Thoracic aorta (tissue), 2 donors: ENCODE data around the gene C1QTNF6. TPM values are rescaled to one million over a fixed set of nuclear protein-coding genes. Genes with fewer than 3 reads are reported as not detected.

ENCODE experiments used
- ATAC-seq: fragments of 150-250 bp; one replicate; pipeline ENCODE4 v1.8.0; 2017; ENCODE audit warnings: low read depth; ENCODE audit not compliant: insufficient number of reproducible peaks, low FRiP score
- DNase-seq: peaks from one replicate; pipeline ENCODE4 v3.0.0-alpha.2; 2020; ENCODE audit warnings: low spot score
- H3K27ac ChIP-seq, 2 donors: fragments of 200-600 bp; sonication (generic); 1 replicate in 1 of 2; 2 replicates in 1 of 2; pipeline ENCODE4 v1.5.1; 2016; ENCODE audit warnings: mild to moderate bottlenecking in 2 of 2, moderate library complexity in 2 of 2
- H3K27me3 ChIP-seq: fragments of 200-600 bp; sonication (generic); replicated peaks from 2 replicates; pipeline ENCODE4 v1.6.0; 2016; ENCODE audit warnings: mild to moderate bottlenecking; ENCODE audit not compliant: insufficient read depth
- H3K36me3 ChIP-seq: fragments of 200-600 bp; sonication (generic); one replicate; pipeline ENCODE4 v1.5.1; 2016
- H3K4me1 ChIP-seq, 2 donors: fragments of 200-600 bp; sonication (generic); 1 replicate in 1 of 2; 2 replicates in 1 of 2; pipeline versions ENCODE4 v1.5.1 to v1.6.0; 2016; ENCODE audit warnings: low read depth in 2 of 2, mild to moderate bottlenecking in 1 of 2; ENCODE audit not compliant: control insufficient read depth in 1 of 2
- H3K4me3 ChIP-seq: fragments of 200-600 bp; sonication (generic); 2 replicates; pipeline ENCODE4 v1.5.1; 2016; ENCODE audit warnings: mild to moderate bottlenecking
- H3K9me3 ChIP-seq: fragments of 200-600 bp; sonication (generic); 2 replicates; pipeline ENCODE4 v1.5.1; 2016
- total RNA-seq, 2 donors: library from RNA; depleted of rRNA; stranded (reverse); fragments of >200 nt; gene quantifications; one replicate each; pipeline versions ENCODE4 v1.1.0 to v1.2.3, GENCODE V29; 2016
- TF ChIP-seq, protein P1 (sequence below): fragments of 200-600 bp; sonication (generic); IDR thresholded peaks from one replicate; pipeline ENCODE4 v1.5.1; 2019; ENCODE audit warnings: antibody characterized with exemption

The C1QTNF6 gene
- total RNA-seq, 2 donors from 2014 or later = 1.9 to 2.1 TPM

DNA sequence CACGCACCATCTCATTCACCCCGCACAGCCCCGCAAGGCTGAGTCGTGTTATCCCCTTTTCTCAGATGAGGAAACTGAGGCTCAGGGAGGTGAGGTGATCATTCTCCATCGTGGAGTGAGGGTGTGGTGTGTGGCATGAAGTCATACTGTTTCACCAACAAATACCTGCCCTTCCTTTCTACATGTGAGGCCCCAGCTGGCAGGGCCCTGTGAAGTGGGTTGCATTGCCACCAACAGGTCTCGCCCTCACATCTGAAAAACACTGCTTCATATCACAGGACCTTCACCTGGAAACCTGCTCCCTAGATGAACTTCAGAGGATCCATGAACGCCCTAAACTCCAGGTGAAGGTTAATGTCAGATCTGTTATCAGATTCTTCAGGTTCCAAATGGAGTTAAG lies 19.9 kb upstream of the C1QTNF6 start:
- DNase-seq (no peak), ATAC-seq (no peak)
- no peaks in the 10 kb centered on the region for H3K36me3 ChIP-seq
- H3K9me3 ChIP-seq = no peaks in the 10 kb centered on the region
- no peak overlapping the region for H3K4me3 ChIP-seq
- TF ChIP-seq, protein P1, sequence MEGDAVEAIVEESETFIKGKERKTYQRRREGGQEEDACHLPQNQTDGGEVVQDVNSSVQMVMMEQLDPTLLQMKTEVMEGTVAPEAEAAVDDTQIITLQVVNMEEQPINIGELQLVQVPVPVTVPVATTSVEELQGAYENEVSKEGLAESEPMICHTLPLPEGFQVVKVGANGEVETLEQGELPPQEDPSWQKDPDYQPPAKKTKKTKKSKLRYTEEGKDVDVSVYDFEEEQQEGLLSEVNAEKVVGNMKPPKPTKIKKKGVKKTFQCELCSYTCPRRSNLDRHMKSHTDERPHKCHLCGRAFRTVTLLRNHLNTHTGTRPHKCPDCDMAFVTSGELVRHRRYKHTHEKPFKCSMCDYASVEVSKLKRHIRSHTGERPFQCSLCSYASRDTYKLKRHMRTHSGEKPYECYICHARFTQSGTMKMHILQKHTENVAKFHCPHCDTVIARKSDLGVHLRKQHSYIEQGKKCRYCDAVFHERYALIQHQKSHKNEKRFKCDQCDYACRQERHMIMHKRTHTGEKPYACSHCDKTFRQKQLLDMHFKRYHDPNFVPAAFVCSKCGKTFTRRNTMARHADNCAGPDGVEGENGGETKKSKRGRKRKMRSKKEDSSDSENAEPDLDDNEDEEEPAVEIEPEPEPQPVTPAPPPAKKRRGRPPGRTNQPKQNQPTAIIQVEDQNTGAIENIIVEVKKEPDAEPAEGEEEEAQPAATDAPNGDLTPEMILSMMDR = no peak
- no peak overlapping the region for H3K27ac ChIP-seq
- no peaks in the 10 kb centered on the region for H3K4me1 ChIP-seq
- H3K27me3 ChIP-seq = no peaks in the 10 kb centered on the region

DNA sequence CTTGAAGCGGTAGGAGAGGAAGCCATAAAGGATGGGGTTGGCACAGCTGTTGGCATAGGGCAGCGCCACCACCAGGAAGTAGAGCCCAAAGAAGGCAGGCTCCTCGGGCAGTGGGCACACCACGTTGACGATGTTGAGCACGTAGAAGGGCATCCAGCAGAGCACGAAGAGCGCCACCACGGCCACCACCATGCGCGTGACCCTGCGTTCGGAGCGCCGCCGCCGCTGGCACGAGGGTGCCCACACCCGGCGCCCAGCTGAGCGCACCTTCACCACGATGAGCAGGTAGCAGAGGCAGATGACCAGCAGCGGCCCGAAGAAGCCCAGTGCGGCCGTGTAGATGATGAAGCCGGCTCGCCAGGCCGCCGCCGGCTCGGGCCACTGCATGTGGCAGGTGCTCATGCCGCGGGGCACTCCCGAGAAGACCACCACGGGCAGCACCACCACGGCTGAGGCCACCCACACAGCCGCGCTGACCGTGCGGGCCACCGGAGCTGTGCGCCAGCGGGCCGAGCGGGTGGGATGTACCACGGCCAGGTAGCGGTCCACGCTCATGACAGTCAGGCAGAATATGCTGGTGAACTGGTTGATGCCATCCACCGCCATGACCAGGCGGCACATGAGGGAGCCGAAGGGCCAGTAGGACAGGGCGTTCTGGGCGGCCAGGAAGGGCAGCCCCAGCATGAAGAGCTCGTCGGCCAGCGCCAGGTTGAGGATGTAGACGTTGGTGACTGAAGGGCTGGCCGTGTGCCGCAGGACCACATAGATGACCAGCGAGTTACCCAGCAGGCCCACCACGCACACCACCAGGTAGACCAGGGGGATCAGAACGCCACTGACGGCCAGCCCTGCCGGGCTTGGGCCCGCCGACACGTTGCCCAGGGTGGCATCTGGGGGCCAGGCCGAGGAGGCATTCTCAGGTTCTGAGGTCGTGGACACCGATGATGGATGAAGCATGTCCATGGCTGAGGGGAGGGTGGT lies 19.1 kb upstream of the C1QTNF6 start:
- Histone ChIP-seq H3K9me3 (no peaks in the 10 kb centered on the region), H3K27ac (no peak overlapping the region), H3K4me1 (no peaks in the 10 kb centered on the region), H3K27me3 (no peaks in the 10 kb centered on the region), H3K36me3 (no peaks in the 10 kb centered on the region), H3K4me3 (no peak overlapping the region)
- no peak for DNase-seq
- TF ChIP-seq, protein P1 = no peak
- no peak for ATAC-seq

DNA sequence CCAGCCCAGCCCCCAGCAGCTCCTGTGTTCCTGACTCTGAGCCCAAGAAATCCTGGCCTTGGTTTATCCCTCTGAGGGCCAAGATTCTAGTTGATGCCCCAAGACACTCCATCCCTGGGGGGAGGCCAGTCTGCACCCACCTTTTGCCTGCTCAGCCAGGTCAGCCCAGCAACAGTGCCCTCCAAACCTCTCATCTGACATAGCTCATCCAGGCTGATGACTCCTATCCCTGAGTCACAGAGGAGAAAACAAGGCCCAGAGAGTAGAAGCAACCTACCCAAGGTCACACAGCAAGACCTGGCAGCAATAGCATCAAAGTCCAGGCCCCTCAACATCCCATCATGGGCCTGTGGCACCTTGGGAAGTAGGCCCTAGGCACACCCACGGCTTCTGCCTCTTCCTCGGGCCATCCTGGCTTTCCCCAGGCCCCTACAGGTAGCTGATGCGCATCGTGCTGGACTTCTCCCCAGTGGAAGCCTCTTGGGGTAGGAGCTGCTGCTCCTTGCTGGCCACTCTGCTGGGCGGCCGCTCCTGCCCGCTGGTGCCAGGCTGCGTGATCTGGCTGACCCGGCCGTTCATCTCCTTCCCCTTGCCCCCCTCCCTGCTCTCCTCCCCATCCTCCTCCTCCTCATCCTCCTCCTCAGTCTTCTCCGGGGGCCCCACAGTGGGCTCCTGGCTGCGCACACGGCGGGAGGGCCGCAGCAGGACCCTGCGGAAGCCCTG lies 18.2 kb upstream of the C1QTNF6 start:
- no peaks in the 10 kb centered on the region for H3K36me3 ChIP-seq
- TF ChIP-seq, protein P1 = no peak
- H3K4me1 ChIP-seq = no peaks in the 10 kb centered on the region
- no peak overlapping the region for H3K27ac ChIP-seq
- H3K27me3 ChIP-seq = no peaks in the 10 kb centered on the region
- ATAC-seq (no peak), DNase-seq (no peak)
- H3K4me3 ChIP-seq = no peak overlapping the region
- no peaks in the 10 kb centered on the region for H3K9me3 ChIP-seq

DNA sequence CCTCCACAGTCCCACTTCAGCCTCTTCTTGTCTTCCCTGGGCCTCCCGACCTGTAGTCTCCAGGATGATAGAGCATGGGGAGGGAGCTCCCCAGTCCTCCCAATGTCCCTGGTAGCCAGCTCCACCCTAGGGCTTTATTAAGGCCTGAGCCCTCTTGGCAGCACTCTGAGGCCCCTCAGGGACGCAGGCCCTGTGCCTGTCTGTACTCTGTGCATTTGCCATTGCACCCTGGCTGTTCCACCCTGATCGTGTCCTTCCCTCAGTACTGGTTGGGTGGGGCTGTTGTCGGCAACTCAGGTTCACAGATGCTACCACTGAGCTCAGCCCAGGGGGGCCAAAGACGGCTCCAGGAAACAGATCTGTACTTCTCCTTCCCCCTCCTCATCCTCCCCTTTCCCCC lies 17.0 kb upstream of the C1QTNF6 start:
- no peaks in the 10 kb centered on the region for H3K4me1 ChIP-seq
- no peaks in the 10 kb centered on the region for H3K9me3 ChIP-seq
- DNase-seq (no peak), ATAC-seq (no peak)
- no peak overlapping the region for H3K27ac ChIP-seq
- H3K36me3 ChIP-seq = no peaks in the 10 kb centered on the region
- no peaks in the 10 kb centered on the region for H3K27me3 ChIP-seq
- TF ChIP-seq, protein P1 = no peak
- H3K4me3 ChIP-seq = no peak overlapping the region

DNA sequence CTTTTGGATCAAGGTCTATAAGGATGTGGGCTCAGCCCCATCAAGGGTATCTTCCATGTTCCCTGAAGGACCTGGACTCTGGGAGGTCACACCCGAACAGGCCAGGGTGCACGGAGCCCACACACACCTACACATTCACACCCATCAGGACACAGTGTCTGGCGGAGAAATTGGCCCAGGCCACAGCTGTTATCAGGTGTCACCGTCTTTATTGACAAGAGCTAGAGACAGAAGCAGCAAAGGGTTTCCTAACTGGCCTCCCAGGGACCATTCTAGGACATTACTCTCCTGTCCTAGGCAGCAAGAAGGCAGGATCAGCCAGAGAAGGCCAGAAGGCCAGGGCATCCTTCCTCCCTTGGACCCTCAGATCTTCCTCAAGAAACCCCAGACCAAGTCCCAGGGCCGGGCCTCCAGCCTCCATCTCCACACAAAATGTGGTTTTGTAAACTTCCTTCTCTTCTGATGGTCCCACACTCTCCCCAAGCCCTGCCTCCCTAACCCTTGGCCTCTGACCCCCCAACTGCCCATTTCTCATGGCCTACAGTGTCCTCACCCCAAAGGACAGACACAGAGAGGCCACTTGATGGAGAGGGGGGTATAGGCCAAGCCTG lies 16.1 kb upstream of the C1QTNF6 start:
- Histone ChIP-seq H3K36me3 (no peaks in the 10 kb centered on the region), H3K27ac (no peak overlapping the region), H3K27me3 (no peaks in the 10 kb centered on the region), H3K4me1 (peaks cover 3 to 6% of the 10 kb centered on the region in 2 donors), H3K4me3 (no peak overlapping the region), H3K9me3 (no peaks in the 10 kb centered on the region)
- DNase-seq (no peak), ATAC-seq (no peak)
- TF ChIP-seq, protein P1 = no peak
